K562 (cell line): Measurements from ENCODE around the gene INPP1. TPM values are rescaled to one million over a fixed set of nuclear protein-coding genes. Genes with fewer than 3 reads are reported as not detected.

Experiments used
- NCOA1 ChIP-seq: fragments of 450-650 bp; IDR thresholded peaks from 2 replicates; pipeline ENCODE4 v1.6.1; 2016; ENCODE audit warnings: low read depth
- NCOA2 ChIP-seq, 2 experiments: fragments of 450-650 bp; IDR thresholded peaks; 2 replicates each; pipeline ENCODE4 v1.6.1; 2018; ENCODE audit warnings: mild to moderate bottlenecking in 2 of 2, moderate library complexity in 1 of 2; ENCODE audit not compliant: partially characterized antibody in 2 of 2
- SPI1 ChIP-seq: IDR thresholded peaks from 2 replicates; pipeline ENCODE4 v1.6.1; 2011; ENCODE audit warnings: low read depth, low read length, control low read depth, borderline replicate concordance
- TSC22D4 ChIP-seq: fragments of 450-650 bp; IDR thresholded peaks from 2 replicates; pipeline ENCODE4 v1.6.1; 2016; ENCODE audit warnings: missing genetic modification characterization, missing biosample characterization, control low read depth
- ZNF445 ChIP-seq: fragments of 250-450 bp; sonication (Bioruptor Pico); IDR thresholded peaks from 2 replicates; pipeline ENCODE4 v1.4.0; 2020; ENCODE audit warnings: low read depth, mild to moderate bottlenecking, moderate library complexity
- polyA plus RNA-seq, 8 experiments: library from polyadenylated mRNA; depleted of rRNA in 4 of 8; stranded (reverse) in 5 of 8; unstranded in 3 of 8; fragments of >200 nt; fragmentation: Nextera tagmentation in 2 of 8; fragmentation: Illumina TruSeq in 1 of 8; extraction: Ambion mirVana in 2 of 8; extraction: Trizol in 1 of 8; gene quantifications; 2 replicates each; pipeline versions ENCODE4 v1.2.1 to v1.2.3, GENCODE V29; 2011 to 2014; ENCODE audit warnings: inconsistent platforms in 1 of 8, missing spikeins in 1 of 8
- total RNA-seq, 7 experiments: library from RNA; depleted of rRNA in 6 of 7; stranded (reverse); fragments of >200 nt in 6 of 7; fragmentation: Illumina TruSeq in 2 of 7; extraction: Trizol in 2 of 7; gene quantifications; 2 replicates each; pipeline versions ENCODE4 v1.2.1 to v1.2.3, GENCODE V29; 2011 to 2021; ENCODE audit warnings: low replicate concordance in 1 of 7
- TF ChIP-seq, protein P1 (sequence below), 2 experiments: fragments of 450-650 bp; formaldehyde crosslinking in 1 of 2; IDR thresholded peaks; 2 replicates each; pipeline versions ENCODE4 v1.4.0 to v1.6.1; 2014 to 2020; ENCODE audit warnings: mild to moderate bottlenecking in 2 of 2, borderline replicate concordance in 1 of 2, low read depth in 1 of 2
- TF ChIP-seq, protein P2 (sequence below), 2 experiments: fragments of 450-650 bp; IDR thresholded peaks; 2 replicates each; pipeline ENCODE4 v1.6.1; 2016
- TF ChIP-seq, protein P3 (sequence below): fragments of 450-650 bp; IDR thresholded peaks from 2 replicates; pipeline ENCODE4 v1.6.1; 2016; ENCODE audit warnings: mild to moderate bottlenecking
- TF ChIP-seq, protein P4 (sequence below): fragments of 250-450 bp; sonication (Bioruptor Pico); IDR thresholded peaks from 2 replicates; pipeline ENCODE4 v1.8.0; 2021; ENCODE audit warnings: moderate library complexity, mild to moderate bottlenecking, inconsistent platforms

The INPP1 gene
- total and polyA plus RNA-seq, 9 of the 15 experiments (the other 6 are each of a cell fraction or from before 2014, with no cell fraction given) = 3.7 to 11.8 (median 6.5) TPM

DNA sequence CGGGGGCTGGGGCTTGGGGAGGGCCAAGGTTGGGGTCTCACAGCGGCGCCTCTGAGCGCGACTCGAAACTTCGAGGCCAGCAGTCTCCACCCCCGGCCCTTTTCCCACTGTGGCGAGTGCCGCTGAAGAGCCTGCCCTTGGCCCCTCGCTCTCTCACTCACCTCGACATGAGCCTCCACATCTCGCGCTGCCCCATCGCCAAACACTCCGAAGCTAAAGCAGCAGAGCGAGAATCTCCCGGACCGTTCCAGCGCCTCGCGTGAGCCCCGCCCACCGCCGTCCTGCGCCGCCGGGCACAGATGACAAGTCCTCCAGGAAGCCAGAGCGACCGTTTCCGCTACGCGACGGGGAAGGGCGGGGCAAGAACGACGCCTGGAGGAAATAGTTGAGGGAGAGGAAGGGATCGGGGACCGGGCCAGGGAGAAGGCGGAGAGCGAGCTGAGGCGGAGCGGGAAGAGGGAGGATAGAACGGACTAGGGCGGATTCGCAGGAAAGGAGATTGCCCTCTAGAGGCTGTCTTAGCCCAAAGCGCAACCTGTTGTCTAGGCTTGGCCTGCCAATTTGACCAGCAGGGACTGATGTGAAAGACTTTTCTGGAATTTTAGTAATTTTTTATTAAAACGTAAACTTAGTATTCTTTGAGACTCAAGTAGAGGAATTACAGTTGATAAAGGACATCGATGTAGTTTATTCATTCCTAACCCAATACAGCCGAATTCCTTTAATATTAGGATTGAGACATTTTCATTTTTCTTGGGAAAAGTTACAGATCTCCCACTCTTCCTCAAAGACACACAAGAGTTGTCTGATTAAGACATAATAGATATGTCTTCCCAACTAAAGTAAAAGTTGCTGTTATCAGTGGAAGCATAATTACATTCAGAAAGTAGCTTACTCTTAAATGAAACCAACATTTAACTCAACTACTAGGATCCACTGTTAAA lies 23.6 kb upstream of the INPP1 start, which contains the start of gene HIBCH (continued):
- TF ChIP-seq, protein P1, sequence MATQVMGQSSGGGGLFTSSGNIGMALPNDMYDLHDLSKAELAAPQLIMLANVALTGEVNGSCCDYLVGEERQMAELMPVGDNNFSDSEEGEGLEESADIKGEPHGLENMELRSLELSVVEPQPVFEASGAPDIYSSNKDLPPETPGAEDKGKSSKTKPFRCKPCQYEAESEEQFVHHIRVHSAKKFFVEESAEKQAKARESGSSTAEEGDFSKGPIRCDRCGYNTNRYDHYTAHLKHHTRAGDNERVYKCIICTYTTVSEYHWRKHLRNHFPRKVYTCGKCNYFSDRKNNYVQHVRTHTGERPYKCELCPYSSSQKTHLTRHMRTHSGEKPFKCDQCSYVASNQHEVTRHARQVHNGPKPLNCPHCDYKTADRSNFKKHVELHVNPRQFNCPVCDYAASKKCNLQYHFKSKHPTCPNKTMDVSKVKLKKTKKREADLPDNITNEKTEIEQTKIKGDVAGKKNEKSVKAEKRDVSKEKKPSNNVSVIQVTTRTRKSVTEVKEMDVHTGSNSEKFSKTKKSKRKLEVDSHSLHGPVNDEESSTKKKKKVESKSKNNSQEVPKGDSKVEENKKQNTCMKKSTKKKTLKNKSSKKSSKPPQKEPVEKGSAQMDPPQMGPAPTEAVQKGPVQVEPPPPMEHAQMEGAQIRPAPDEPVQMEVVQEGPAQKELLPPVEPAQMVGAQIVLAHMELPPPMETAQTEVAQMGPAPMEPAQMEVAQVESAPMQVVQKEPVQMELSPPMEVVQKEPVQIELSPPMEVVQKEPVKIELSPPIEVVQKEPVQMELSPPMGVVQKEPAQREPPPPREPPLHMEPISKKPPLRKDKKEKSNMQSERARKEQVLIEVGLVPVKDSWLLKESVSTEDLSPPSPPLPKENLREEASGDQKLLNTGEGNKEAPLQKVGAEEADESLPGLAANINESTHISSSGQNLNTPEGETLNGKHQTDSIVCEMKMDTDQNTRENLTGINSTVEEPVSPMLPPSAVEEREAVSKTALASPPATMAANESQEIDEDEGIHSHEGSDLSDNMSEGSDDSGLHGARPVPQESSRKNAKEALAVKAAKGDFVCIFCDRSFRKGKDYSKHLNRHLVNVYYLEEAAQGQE (IDR thresholded peaks at IDR 0.05; ENCODE audit: borderline replicate concordance) = peak; percentile 73
- TF ChIP-seq, protein P1 (CRISPR knock-in tag; IDR thresholded peaks at IDR 0.05; ENCODE audit: low read depth) = no peak
- TF ChIP-seq, protein P2, sequence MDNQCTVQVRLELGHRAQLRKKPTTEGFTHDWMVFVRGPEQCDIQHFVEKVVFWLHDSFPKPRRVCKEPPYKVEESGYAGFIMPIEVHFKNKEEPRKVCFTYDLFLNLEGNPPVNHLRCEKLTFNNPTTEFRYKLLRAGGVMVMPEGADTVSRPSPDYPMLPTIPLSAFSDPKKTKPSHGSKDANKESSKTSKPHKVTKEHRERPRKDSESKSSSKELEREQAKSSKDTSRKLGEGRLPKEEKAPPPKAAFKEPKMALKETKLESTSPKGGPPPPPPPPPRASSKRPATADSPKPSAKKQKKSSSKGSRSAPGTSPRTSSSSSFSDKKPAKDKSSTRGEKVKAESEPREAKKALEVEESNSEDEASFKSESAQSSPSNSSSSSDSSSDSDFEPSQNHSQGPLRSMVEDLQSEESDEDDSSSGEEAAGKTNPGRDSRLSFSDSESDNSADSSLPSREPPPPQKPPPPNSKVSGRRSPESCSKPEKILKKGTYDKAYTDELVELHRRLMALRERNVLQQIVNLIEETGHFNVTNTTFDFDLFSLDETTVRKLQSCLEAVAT (IDR thresholded peaks at IDR 0.05) = peak in 1 of 2 experiments; percentile 69; a peak in 2 of 4 replicates
- no peak for TF ChIP-seq ZNF445
- peak; percentile 22; the same call in 1 of the 2 replicates for TF ChIP-seq SPI1
- no peak for TF ChIP-seq NCOA2 (IDR thresholded peaks at IDR 0.05; ENCODE audit: partially characterized antibody in 2 of 2)
- TF ChIP-seq, protein P3, sequence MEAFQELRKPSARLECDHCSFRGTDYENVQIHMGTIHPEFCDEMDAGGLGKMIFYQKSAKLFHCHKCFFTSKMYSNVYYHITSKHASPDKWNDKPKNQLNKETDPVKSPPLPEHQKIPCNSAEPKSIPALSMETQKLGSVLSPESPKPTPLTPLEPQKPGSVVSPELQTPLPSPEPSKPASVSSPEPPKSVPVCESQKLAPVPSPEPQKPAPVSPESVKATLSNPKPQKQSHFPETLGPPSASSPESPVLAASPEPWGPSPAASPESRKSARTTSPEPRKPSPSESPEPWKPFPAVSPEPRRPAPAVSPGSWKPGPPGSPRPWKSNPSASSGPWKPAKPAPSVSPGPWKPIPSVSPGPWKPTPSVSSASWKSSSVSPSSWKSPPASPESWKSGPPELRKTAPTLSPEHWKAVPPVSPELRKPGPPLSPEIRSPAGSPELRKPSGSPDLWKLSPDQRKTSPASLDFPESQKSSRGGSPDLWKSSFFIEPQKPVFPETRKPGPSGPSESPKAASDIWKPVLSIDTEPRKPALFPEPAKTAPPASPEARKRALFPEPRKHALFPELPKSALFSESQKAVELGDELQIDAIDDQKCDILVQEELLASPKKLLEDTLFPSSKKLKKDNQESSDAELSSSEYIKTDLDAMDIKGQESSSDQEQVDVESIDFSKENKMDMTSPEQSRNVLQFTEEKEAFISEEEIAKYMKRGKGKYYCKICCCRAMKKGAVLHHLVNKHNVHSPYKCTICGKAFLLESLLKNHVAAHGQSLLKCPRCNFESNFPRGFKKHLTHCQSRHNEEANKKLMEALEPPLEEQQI = peak; percentile 90
- TF ChIP-seq, protein P4, sequence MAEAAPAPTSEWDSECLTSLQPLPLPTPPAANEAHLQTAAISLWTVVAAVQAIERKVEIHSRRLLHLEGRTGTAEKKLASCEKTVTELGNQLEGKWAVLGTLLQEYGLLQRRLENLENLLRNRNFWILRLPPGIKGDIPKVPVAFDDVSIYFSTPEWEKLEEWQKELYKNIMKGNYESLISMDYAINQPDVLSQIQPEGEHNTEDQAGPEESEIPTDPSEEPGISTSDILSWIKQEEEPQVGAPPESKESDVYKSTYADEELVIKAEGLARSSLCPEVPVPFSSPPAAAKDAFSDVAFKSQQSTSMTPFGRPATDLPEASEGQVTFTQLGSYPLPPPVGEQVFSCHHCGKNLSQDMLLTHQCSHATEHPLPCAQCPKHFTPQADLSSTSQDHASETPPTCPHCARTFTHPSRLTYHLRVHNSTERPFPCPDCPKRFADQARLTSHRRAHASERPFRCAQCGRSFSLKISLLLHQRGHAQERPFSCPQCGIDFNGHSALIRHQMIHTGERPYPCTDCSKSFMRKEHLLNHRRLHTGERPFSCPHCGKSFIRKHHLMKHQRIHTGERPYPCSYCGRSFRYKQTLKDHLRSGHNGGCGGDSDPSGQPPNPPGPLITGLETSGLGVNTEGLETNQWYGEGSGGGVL (CRISPR knock-in tag) = no peak
- TF ChIP-seq TSC22D4 = no peak
- TF ChIP-seq NCOA1 = peak; percentile 42; the same call in 1 of the 2 replicates
